Stimulated activated CD8-positive, alpha-beta memory T cell treated with anti-CD3 and anti-CD28 coated beads, Interleukin-12 subunit alpha, Interleukin-12 subunit beta, amount 100 ng/mL, for 1 hour (primary cell): ENCODE data around the gene ATAD3A.
A peak's percentile ranks its signal among the peaks of the same experiment; 100 is the strongest.
"Not testable (repeated sequence)": the region's sequence is repeated elsewhere in the genome, so short reads cannot be mapped to it uniquely, and the experiment has no call there.

Source experiments
- DNase-seq: peaks from one replicate; pipeline ENCODE4 v3.0.0-alpha.2; 2020; ENCODE audit warnings: low read depth

The ATAD3A gene

GRCh38 chr1:1554926-1555915 is 43.3 kb downstream of the ATAD3A start:
- no peak for DNase-seq

GRCh38 chr1:1556505-1556904 is 44.5 kb downstream of the ATAD3A start:
- no peak for DNase-seq

DNA sequence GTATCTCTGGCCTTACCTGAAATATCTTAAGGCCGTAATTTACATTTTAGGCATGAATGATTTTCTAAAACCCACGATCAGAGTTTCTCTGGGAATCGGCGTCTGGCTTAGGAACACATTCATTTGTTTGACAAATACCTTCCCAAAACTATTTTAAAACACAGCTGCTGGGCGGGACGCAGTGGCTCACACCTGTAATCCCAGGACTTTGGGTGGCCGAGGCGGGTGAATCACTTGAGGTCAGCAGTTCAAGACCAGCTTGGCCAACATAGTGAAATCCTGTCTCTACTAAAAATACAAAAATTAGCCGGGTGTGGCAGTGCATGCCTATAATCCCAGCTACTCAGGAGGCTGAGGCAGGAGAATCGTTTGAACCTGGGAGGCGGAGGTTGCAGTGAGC is 45.0 kb downstream of the ATAD3A start:
- not testable (repeated sequence) for DNase-seq

GRCh38 chr1:1557688-1558087 is 45.7 kb downstream of the ATAD3A start:
- not testable (repeated sequence) for DNase-seq

- no peak for DNase-seq
Measured at GRCh38 chr1:1558591-1558990, 46.6 kb downstream of the ATAD3A start.

- DNase-seq = no peak
Measured at GRCh38 chr1:1559066-1559465, 47.1 kb downstream of the ATAD3A start.

DNA sequence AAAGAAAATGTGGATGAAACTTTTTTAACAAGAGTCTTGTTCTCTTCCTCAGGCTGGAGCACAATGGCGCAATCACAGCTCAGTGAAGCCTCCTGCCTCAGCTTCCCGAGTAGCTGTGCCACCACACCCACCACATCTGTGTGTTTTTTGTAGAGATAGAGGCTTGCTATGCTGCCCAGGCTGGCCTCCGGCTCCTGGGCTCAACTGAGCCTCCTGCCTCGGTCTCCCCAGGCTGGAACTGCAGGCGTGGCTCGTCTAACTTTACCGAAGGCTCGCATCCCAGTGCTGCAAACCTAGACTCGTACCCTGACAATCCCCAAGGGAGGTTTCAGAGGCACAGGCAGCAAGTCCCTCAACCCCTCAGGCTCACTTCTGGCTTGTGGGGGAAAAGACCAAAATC is 48.2 kb downstream of the ATAD3A start:
- no peak for DNase-seq

GRCh38 chr1:1561801-1562470 is 50.0 kb downstream of the ATAD3A start:
- no peak for DNase-seq

GRCh38 chr1:1562556-1563195 is 50.7 kb downstream of the ATAD3A start:
- no peak for DNase-seq

GRCh38 chr1:1563688-1564087 is 51.7 kb downstream of the ATAD3A start:
- DNase-seq = no peak

DNA sequence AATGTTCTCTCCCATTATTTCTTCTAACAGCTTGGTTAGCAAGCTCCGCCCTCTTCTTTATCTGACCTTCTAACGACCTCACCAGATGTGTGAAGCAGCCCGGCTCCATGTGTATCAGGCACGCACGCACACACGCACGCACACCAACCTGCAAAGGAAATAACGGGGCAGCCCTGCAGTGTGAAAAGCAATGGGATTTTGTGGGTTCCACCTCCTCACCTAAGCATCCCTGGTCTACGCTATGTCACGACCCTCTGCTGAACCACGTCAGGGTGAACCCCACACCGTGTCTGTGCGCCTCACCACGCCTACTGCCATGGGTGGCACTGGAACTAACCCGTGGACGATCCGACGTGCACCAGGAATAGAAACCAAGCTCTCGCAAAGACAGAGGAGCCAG is 52.3 kb downstream of the ATAD3A start:
- DNase-seq = no peak

DNA sequence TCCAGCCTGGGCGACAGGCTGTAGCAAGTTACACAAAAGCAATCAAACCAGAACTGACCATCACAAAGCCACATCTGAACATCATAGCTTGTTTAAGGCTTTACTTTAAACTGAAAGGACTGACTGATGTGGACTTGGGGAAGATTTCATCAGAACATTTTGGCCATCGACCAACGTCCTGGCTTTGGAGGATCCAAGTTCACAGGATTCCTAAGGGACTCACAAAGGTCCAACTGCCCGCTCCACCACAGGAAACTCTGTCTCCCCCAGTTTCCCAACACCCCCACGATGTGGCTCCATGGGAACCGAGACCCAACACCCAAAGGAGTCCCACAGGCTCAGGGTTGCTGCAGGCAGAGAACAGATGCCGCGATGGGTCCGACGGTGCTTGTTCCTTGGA is 53.4 kb downstream of the ATAD3A start:
- DNase-seq = no peak

- no peak for DNase-seq
Measured at GRCh38 chr1:1567152-1567875, 55.4 kb downstream of the ATAD3A start.

GRCh38 chr1:1567891-1568291 is 55.9 kb downstream of the ATAD3A start:
- DNase-seq = no peak

DNA sequence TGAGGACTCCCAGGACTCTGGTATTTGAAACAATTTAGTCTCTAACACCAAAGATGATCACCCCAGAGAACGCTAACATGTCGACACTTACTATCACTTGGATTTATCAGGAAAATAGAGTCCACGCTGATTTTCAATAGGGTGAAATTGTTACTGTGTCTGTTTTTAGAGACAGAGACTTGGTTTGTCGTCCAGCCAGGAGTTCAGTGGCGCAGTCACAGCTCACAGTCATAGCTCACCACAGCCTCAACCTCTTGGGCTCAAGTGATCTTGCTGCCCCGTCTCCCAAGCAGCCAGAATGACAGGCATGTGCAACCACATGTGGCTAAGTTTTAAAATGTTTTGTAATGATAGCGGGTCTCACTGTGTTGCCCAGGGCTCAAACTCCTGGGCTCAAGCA is 57.4 kb downstream of the ATAD3A start:
- no peak for DNase-seq

GRCh38 chr1:1573843-1574720 is 62.1 kb downstream of the ATAD3A start:
- DNase-seq = peak; percentile 44

GRCh38 chr1:1574721-1575537 is 63.0 kb downstream of the ATAD3A start, which contains the start of gene SSU72:
TSS of gene SSU72 (minus strand) at chr1:1574863. CDS start at chr1:1574557, 306 bp downstream.
- DNase-seq = peak; percentile 90

DNA sequence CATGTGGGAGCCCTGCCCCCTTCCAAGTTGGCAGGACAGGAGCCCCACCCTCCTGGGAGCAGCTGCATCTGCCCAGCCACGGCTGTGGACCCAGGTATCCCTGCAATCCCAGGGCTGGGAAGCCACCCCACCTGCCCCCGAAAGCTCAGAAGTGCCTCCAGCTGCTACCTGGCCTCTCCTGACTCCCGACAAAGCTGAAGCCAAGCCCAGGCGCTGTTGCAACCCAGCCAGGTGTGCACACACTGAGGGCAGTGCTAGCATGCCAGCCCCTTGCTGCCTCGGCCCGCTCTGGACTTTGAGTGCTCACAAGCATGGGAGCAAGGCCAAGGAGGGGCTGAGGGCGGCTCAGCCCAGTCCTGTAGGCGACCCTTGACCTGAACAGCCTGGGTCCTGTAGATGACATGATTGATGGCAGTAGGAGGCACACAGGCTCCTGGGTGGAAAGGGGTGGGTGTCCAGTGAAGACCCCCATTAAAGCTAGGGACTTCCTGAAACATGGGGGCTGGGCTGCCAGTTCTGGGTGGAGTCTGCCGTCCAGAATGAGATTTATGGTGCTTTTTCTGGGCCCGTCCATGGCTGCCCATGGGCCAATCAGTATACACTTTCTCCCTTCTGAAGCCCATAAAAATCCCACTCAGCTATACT is 65.5 kb downstream of the ATAD3A start:
- no peak for DNase-seq

DNA sequence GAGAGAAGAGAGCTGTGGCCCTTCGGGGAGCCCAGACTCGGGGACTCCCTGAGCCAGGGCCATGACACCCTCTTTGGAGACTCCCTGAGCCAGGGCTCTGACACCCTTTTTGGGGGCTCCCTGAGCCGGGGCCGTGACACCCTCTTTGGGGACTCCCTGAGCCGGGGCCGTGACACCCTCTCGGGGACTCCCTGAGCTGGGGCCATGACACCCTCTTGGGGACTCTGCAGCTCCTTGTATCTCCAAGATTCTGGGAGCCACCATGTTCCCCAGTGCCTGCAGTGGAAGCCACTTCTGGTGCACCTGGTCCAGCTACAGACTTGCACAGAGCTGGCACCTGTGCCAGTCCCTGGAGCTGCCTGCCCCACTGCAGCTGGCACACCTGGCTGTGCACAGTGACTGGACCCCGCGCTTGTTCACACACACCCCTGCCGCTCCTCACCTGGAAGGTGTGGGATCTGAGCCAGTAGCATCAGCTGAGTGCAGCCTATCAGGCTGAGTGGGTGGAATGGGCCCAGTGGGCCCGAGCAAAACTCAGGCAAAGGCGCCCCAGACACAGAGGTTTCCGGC is 66.5 kb downstream of the ATAD3A start:
- no peak for DNase-seq
